HEK293 (cell line): Measurements from ENCODE around the gene VEZF1.
A peak's percentile ranks its signal among the peaks of the same experiment; 100 is the strongest.

Experiments
- GLIS1 ChIP-seq: fragments of 450-650 bp; formaldehyde crosslinking; IDR thresholded peaks from 2 replicates; pipeline ENCODE4 v1.5.1; 2016; ENCODE audit warnings: missing biosample characterization, missing genetic modification characterization
- KLF10 ChIP-seq: fragments of 450-650 bp; IDR thresholded peaks from 2 replicates; pipeline ENCODE4 v1.5.1; 2018; ENCODE audit warnings: missing biosample characterization, mild to moderate bottlenecking, missing genetic modification characterization
- KLF17 ChIP-seq: fragments of 450-650 bp; formaldehyde crosslinking; IDR thresholded peaks from 2 replicates; pipeline ENCODE4 v1.5.1; 2016; ENCODE audit warnings: missing biosample characterization, missing genetic modification characterization
- MZF1 ChIP-seq: fragments of 450-650 bp; formaldehyde crosslinking; IDR thresholded peaks from 2 replicates; pipeline ENCODE4 v1.5.1; 2017; ENCODE audit warnings: missing biosample characterization, missing genetic modification characterization, borderline replicate concordance
- OSR2 ChIP-seq: fragments of 450-650 bp; formaldehyde crosslinking; IDR thresholded peaks from 2 replicates; pipeline ENCODE4 v1.5.1; 2016; ENCODE audit warnings: missing biosample characterization, missing genetic modification characterization
- SALL2 ChIP-seq: fragments of 450-650 bp; formaldehyde crosslinking; IDR thresholded peaks from 2 replicates; pipeline ENCODE4 v1.5.0; 2017; ENCODE audit warnings: missing biosample characterization, mild to moderate bottlenecking, missing genetic modification characterization, borderline replicate concordance
- SP3 ChIP-seq: fragments of 450-650 bp; formaldehyde crosslinking; IDR thresholded peaks from 2 replicates; pipeline ENCODE4 v1.5.1; 2016; ENCODE audit warnings: missing biosample characterization, missing genetic modification characterization
- ZBTB20 ChIP-seq: fragments of 450-650 bp; formaldehyde crosslinking; IDR thresholded peaks from 2 replicates; pipeline ENCODE4 v1.5.1; 2016; ENCODE audit warnings: missing biosample characterization, missing genetic modification characterization
- ZBTB44 ChIP-seq: fragments of 450-650 bp; IDR thresholded peaks from 2 replicates; pipeline ENCODE4 v1.5.1; 2018; ENCODE audit warnings: missing biosample characterization, mild to moderate bottlenecking, missing genetic modification characterization
- ZEB2 ChIP-seq: fragments of 450-650 bp; formaldehyde crosslinking; IDR thresholded peaks from 2 replicates; pipeline ENCODE4 v1.5.1; 2016; ENCODE audit warnings: missing biosample characterization, missing genetic modification characterization
- ZFHX2 ChIP-seq: fragments of 450-650 bp; formaldehyde crosslinking; conservative IDR thresholded peaks from 2 replicates; pipeline ENCODE4 v1.5.1; 2016; ENCODE audit warnings: missing biosample characterization, missing genetic modification characterization
- ZNF132 ChIP-seq: fragments of 450-650 bp; formaldehyde crosslinking; IDR thresholded peaks from 2 replicates; pipeline ENCODE4 v1.5.1; 2017; ENCODE audit warnings: missing biosample characterization, missing genetic modification characterization, borderline replicate concordance
- ZNF350 ChIP-seq: fragments of 450-650 bp; formaldehyde crosslinking; IDR thresholded peaks from 2 replicates; pipeline ENCODE4 v1.5.0; 2017; ENCODE audit warnings: missing biosample characterization, mild to moderate bottlenecking, missing genetic modification characterization
- ZNF398 ChIP-seq: fragments of 450-650 bp; formaldehyde crosslinking; IDR thresholded peaks from 2 replicates; pipeline ENCODE4 v1.5.1; 2017; ENCODE audit warnings: missing biosample characterization, missing genetic modification characterization
- ZNF488 ChIP-seq: fragments of 450-650 bp; formaldehyde crosslinking; IDR thresholded peaks from 2 replicates; pipeline ENCODE4 v1.5.1; 2016; ENCODE audit warnings: missing biosample characterization, missing genetic modification characterization
- ZNF600 ChIP-seq: fragments of 450-650 bp; formaldehyde crosslinking; IDR thresholded peaks from 2 replicates; pipeline ENCODE4 v1.5.1; 2016; ENCODE audit warnings: missing biosample characterization, missing genetic modification characterization
- ZNF664 ChIP-seq: fragments of 450-650 bp; formaldehyde crosslinking; IDR thresholded peaks from 2 replicates; pipeline ENCODE4 v1.5.1; 2016; ENCODE audit warnings: missing biosample characterization, missing genetic modification characterization
- ZNF701 ChIP-seq: fragments of 450-650 bp; formaldehyde crosslinking; IDR thresholded peaks from 2 replicates; pipeline ENCODE4 v1.5.1; 2016; ENCODE audit warnings: missing biosample characterization, missing genetic modification characterization
- TF ChIP-seq, protein P1 (sequence below): fragments of 450-650 bp; formaldehyde crosslinking; IDR thresholded peaks from 2 replicates; pipeline ENCODE4 v1.5.1; 2016; ENCODE audit warnings: missing biosample characterization, missing genetic modification characterization
- TF ChIP-seq, protein P2 (sequence below): fragments of 450-650 bp; formaldehyde crosslinking; IDR thresholded peaks from 2 replicates; pipeline ENCODE4 v1.5.1; 2016; ENCODE audit warnings: missing biosample characterization, missing genetic modification characterization, borderline replicate concordance

Gene VEZF1

GRCh38 chr17:57956291-57957119 lies 31.5 kb downstream of the VEZF1 start (continued):
- no peak for TF ChIP-seq ZNF132
- TF ChIP-seq ZBTB20 (tag by site-specific recombination) = peak; percentile 60; the same call in 1 of the 2 replicates
- TF ChIP-seq ZEB2 (tag by site-specific recombination) = 0 out of 2 replicates have a peak, but pooled peaks have one; percentile 13
- no peak for TF ChIP-seq OSR2 (tag by site-specific recombination)
- TF ChIP-seq KLF17 (tag by site-specific recombination) = peak; percentile 22; the same call in 1 of the 2 replicates
- no peak for TF ChIP-seq ZFHX2 (tag by site-specific recombination)
- TF ChIP-seq, protein P1, sequence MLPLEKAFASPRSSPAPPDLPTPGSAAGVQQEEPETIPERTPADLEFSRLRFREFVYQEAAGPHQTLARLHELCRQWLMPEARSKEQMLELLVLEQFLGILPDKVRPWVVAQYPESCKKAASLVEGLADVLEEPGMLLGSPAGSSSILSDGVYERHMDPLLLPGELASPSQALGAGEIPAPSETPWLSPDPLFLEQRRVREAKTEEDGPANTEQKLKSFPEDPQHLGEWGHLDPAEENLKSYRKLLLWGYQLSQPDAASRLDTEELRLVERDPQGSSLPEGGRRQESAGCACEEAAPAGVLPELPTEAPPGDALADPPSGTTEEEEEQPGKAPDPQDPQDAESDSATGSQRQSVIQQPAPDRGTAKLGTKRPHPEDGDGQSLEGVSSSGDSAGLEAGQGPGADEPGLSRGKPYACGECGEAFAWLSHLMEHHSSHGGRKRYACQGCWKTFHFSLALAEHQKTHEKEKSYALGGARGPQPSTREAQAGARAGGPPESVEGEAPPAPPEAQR (tag by site-specific recombination) = no peak
- TF ChIP-seq MZF1 (tag by site-specific recombination) = no peak
- peak; percentile 61 for TF ChIP-seq GLIS1 (tag by site-specific recombination)
- peak; percentile 41 for TF ChIP-seq ZNF398 (tag by site-specific recombination)
- no peak for TF ChIP-seq ZNF488 (tag by site-specific recombination)
- no peak for TF ChIP-seq ZNF664 (tag by site-specific recombination)
- no peak for TF ChIP-seq ZNF701 (tag by site-specific recombination)
- TF ChIP-seq, protein P2, sequence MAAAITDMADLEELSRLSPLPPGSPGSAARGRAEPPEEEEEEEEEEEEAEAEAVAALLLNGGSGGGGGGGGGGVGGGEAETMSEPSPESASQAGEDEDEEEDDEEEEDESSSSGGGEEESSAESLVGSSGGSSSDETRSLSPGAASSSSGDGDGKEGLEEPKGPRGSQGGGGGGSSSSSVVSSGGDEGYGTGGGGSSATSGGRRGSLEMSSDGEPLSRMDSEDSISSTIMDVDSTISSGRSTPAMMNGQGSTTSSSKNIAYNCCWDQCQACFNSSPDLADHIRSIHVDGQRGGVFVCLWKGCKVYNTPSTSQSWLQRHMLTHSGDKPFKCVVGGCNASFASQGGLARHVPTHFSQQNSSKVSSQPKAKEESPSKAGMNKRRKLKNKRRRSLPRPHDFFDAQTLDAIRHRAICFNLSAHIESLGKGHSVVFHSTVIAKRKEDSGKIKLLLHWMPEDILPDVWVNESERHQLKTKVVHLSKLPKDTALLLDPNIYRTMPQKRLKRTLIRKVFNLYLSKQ = no peak
- peak; percentile 63 for TF ChIP-seq ZNF600
- TF ChIP-seq KLF10 (tag by site-specific recombination) = peak; percentile 37; the same call in 1 of the 2 replicates
- no peak for TF ChIP-seq SALL2 (tag by site-specific recombination)
- TF ChIP-seq ZBTB44 = peak; percentile 72; the same call in 1 of the 2 replicates
- no peak for TF ChIP-seq ZNF350 (tag by site-specific recombination)
- peak; percentile 33; the same call in 1 of the 2 replicates for TF ChIP-seq SP3 (tag by site-specific recombination)
